ENCODE data around the gene MFSD11.

DNA sequence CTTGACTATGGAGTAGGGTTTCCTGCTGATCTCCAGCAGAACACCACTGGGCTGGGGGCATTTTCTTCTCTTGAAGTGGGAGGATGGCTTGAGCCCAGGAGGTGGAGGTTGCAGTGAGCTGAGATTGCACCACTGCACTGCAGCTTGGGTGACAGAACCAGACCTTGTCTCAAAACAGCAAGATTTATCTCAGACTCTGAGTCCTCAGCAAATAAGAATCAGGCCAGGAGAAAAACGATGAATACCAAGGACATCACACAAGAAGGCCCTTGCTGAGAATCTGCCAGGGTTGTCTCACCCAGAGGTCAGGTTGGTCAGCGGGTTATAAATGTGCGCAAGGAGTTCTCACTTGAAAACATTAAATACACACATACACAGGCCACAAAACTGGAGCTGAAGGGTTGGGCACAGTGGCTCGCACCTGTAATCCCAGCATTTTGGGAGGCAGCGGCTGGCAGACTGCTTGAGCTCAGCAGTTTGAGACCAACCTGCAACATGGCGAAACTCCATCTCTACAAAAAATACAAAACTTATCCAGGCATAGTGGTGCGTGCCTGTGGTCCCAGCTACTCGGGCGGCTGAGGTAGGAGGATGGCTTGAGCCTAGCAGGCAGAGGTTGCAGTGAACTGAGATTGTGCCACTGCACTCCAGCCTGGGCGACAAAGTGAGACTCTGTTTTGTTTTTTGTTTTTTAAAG, 34.8 kb upstream of the MFSD11 start:
- TF ChIP-seq, protein P1, sequence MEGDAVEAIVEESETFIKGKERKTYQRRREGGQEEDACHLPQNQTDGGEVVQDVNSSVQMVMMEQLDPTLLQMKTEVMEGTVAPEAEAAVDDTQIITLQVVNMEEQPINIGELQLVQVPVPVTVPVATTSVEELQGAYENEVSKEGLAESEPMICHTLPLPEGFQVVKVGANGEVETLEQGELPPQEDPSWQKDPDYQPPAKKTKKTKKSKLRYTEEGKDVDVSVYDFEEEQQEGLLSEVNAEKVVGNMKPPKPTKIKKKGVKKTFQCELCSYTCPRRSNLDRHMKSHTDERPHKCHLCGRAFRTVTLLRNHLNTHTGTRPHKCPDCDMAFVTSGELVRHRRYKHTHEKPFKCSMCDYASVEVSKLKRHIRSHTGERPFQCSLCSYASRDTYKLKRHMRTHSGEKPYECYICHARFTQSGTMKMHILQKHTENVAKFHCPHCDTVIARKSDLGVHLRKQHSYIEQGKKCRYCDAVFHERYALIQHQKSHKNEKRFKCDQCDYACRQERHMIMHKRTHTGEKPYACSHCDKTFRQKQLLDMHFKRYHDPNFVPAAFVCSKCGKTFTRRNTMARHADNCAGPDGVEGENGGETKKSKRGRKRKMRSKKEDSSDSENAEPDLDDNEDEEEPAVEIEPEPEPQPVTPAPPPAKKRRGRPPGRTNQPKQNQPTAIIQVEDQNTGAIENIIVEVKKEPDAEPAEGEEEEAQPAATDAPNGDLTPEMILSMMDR (IDR thresholded peaks at IDR 0.05): no peak
- no peak for TF ChIP-seq POLR2A (IDR thresholded peaks at IDR 0.05)

Measured in thyroid gland (tissue), 4 donors.